Endothelial cell of umbilical vein (primary cell): ENCODE results near the gene SVOP. TPM values are rescaled to one million over a fixed set of nuclear protein-coding genes. Genes with fewer than 3 reads are reported as not detected.

Experiments used
- BruUV-seq: library from RNA; stranded (reverse); fragments of 400-500 nt; replicated peaks from 2 replicates; lab custom pipeline; 2021; lab: Mats Ljungman, UMichigan
- CTCF ChIA-PET: fragments of 300-600, 350-600 bp; sonication (Branson Sonifier 250); formaldehyde crosslinking; loops from one replicate; lab custom pipeline; 2021; ENCODE audit warnings: antibody characterized with exemption, inconsistent platforms; lab: Charles Lee
- POLR2A ChIA-PET: fragments of 300-600, 350-600 bp; sonication (Branson Sonifier 250); formaldehyde crosslinking; loops from one replicate; lab custom pipeline; 2021; ENCODE audit warnings: antibody characterized with exemption, inconsistent platforms; lab: Charles Lee
- DNase-seq: peaks from one replicate; pipeline ENCODE4 v3.0.0-alpha.2; 2011; ENCODE audit warnings: low read depth, low spot score
- FAIRE-seq: peaks from 2 replicates; lab custom pipeline; 2011; peaks lifted over from hg19 to GRCh38; lab: Jason Lieb, UNC
- H2AFZ ChIP-seq: 2 replicates; pipeline ENCODE4 v1.6.0; 2012; ENCODE audit warnings: low read depth, low read length, control low read depth, inconsistent platforms
- H3K27ac ChIP-seq: 2 replicates; pipeline ENCODE4 v1.5.1; 2011; ENCODE audit warnings: low read depth, mild to moderate bottlenecking, control low read depth, low read length, moderate library complexity; ENCODE audit not compliant: insufficient read depth
- H3K27me3 ChIP-seq, 2 experiments: 2 replicates each; pipeline versions ENCODE4 v1.6.0 to v1.6.1; 2011; ENCODE audit warnings: low read length in 2 of 2, mixed read lengths in 1 of 2; ENCODE audit not compliant: control insufficient read depth in 2 of 2, insufficient read depth in 2 of 2
- H3K36me3 ChIP-seq, 2 experiments: 2 replicates in 1 of 2; 3 replicates in 1 of 2; pipeline ENCODE4 v1.5.1; 2011; ENCODE audit warnings: low read length in 2 of 2, mild to moderate bottlenecking in 1 of 2, moderate library complexity in 1 of 2; ENCODE audit not compliant: control insufficient read depth in 2 of 2, insufficient read depth in 2 of 2; ENCODE audit errors: extremely low read depth in 1 of 2
- H3K4me1 ChIP-seq: 3 replicates; pipeline ENCODE4 v1.5.1; 2011; ENCODE audit warnings: mild to moderate bottlenecking, low read length; ENCODE audit not compliant: control insufficient read depth, insufficient read depth; ENCODE audit errors: extremely low read depth
- H3K4me2 ChIP-seq: 2 replicates; pipeline ENCODE4 v1.6.1; 2011; ENCODE audit warnings: low read length, control low read depth, mixed read lengths; ENCODE audit not compliant: insufficient read depth
- H3K4me3 ChIP-seq, 3 experiments: fragments of 200-600 bp in 1 of 3; sonication (generic), shearing (Covaris generic) in 1 of 3; replicated peaks in 1 of 3; 2 replicates each; pipeline ENCODE4 v1.5.1; 2011 to 2016; ENCODE audit warnings: control low read depth in 3 of 3, low read length in 3 of 3, mild to moderate bottlenecking in 2 of 3, inconsistent platforms in 1 of 3, low read depth in 1 of 3, moderate library complexity in 1 of 3; ENCODE audit not compliant: insufficient read depth in 1 of 3
- H3K79me2 ChIP-seq: 2 replicates; pipeline ENCODE4 v1.6.0; 2012; ENCODE audit warnings: low read length, inconsistent platforms; ENCODE audit not compliant: control insufficient read depth, insufficient read depth
- H3K9ac ChIP-seq: replicated peaks from 2 replicates; pipeline ENCODE3; 2011; ENCODE audit warnings: low read length, control low read depth; ENCODE audit not compliant: insufficient read depth; ENCODE audit errors: extremely low read depth
- H3K9me1 ChIP-seq: replicated peaks from 3 replicates; pipeline ENCODE4 v1.6.0; 2011; ENCODE audit warnings: mild to moderate bottlenecking, low read length; ENCODE audit not compliant: control insufficient read depth, insufficient read depth; ENCODE audit errors: extremely low read depth
- H3K9me3 ChIP-seq: replicated peaks from 2 replicates; pipeline ENCODE4 v1.5.1; 2012; ENCODE audit warnings: low read length, inconsistent platforms; ENCODE audit not compliant: control insufficient read depth, insufficient read depth
- H4K20me1 ChIP-seq: replicated peaks from 2 replicates; pipeline ENCODE3; 2011; ENCODE audit warnings: mild to moderate bottlenecking, low read length; ENCODE audit not compliant: control insufficient read depth, insufficient read depth; ENCODE audit errors: extremely low read depth
- CTCF ChIP-seq, 2 donors: IDR thresholded peaks; 1 replicate in 1 of 2; 2 replicates in 1 of 2; pipeline ENCODE4 v1.5.1; 2011; ENCODE audit warnings: low read length in 2 of 2, mild to moderate bottlenecking in 2 of 2, moderate library complexity in 2 of 2, control low read depth in 1 of 2, inconsistent platforms in 1 of 2, low read depth in 1 of 2; ENCODE audit not compliant: insufficient read depth in 1 of 2; ENCODE audit errors: extremely low read depth in 1 of 2
- EZH2 ChIP-seq: IDR thresholded peaks from 2 replicates; pipeline ENCODE4 v1.6.1; 2012; ENCODE audit warnings: borderline replicate concordance, low read depth, mild to moderate bottlenecking, moderate library complexity, low read length, inconsistent platforms; ENCODE audit not compliant: severe bottlenecking
- FOS ChIP-seq: IDR thresholded peaks from 2 replicates; pipeline ENCODE4 v1.6.1; 2011; ENCODE audit warnings: mild to moderate bottlenecking, low read length, moderate library complexity, borderline replicate concordance; ENCODE audit not compliant: insufficient read depth
- GATA2 ChIP-seq: IDR thresholded peaks from 2 replicates; pipeline ENCODE4 v1.7.0; 2011; ENCODE audit warnings: low read depth, mild to moderate bottlenecking, moderate library complexity, mixed read lengths, low read length; ENCODE audit not compliant: insufficient read length, insufficient read depth
- JUN ChIP-seq: IDR thresholded peaks from 2 replicates; pipeline ENCODE4 v1.6.1; 2011; ENCODE audit warnings: borderline replicate concordance, low read depth; ENCODE audit not compliant: insufficient read length, insufficient read depth
- MAX ChIP-seq: IDR thresholded peaks from 2 replicates; pipeline ENCODE4 v1.6.1; 2011; ENCODE audit not compliant: insufficient read depth, insufficient read length
- MYC ChIP-seq: IDR thresholded peaks from one replicate; pipeline ENCODE4 v1.6.1; 2011; ENCODE audit warnings: mild to moderate bottlenecking, low read depth, low read length
- POLR2A ChIP-seq: IDR thresholded peaks from 2 replicates; pipeline ENCODE4 v1.6.1; 2012; ENCODE audit warnings: low read depth, mild to moderate bottlenecking, control low read depth, low read length
- POLR2AphosphoS5 ChIP-seq: IDR thresholded peaks from 2 replicates; pipeline ENCODE4 v1.6.1; 2012; ENCODE audit warnings: low read depth, mild to moderate bottlenecking, control low read depth, low read length, moderate library complexity; ENCODE audit not compliant: insufficient read depth
- dilution Hi-C: fragments of 300-500 bp; cut with MboI; formaldehyde crosslinking; loops from one replicate; pipeline ENCODE4 v1.15.0; 2019; ENCODE audit warnings: low sequenced_read_pairs; ENCODE audit not compliant: extremely low pct_ligation_motif_present
- intact Hi-C: fragments of 100-400 bp; cut with micrococcal nuclease; formaldehyde crosslinking; loops from one replicate; pipeline ENCODE4 v1.10.0; 2022
- polyA plus RNA-seq, 4 experiments: library from polyadenylated mRNA; depleted of rRNA in 3 of 4; stranded (reverse) in 3 of 4; unstranded in 1 of 4; fragments of >200 nt; gene quantifications; 2 replicates each; pipeline versions ENCODE4 v1.2.1 to v1.2.3, GENCODE V29; 2011 to 2012; ENCODE audit warnings: missing spikeins in 1 of 4
- total RNA-seq: library from RNA; stranded (reverse); gene quantifications from 2 replicates; pipeline ENCODE4 v1.2.3, GENCODE V29; 2021

Gene SVOP
- total and polyA plus RNA-seq, 2 donors (not counting 3 experiments of a cell fraction or from before 2014, with no cell fraction given), result not detected

- dilution Hi-C loops, result no loop called here
- no peaks in the 10 kb centered on the region for H3K27me3 ChIP-seq
- CTCF ChIA-PET, result no interaction called here
Measured at GRCh38 chr12:108996320-108996719, 24.5 kb downstream of the SVOP start.

More at GRCh38 chr12:108996320-108996719, 24.5 kb downstream of the SVOP start:
- Histone ChIP-seq H3K36me3 (no peaks in the 10 kb centered on the region), H3K9ac (no peak overlapping the region), H3K9me1 (no peaks in the 10 kb centered on the region), H3K27ac (no peak overlapping the region), H3K4me2 (no peak overlapping the region), H3K9me3 (no peaks in the 10 kb centered on the region), H3K4me1 (no peaks in the 10 kb centered on the region), H4K20me1 (no peaks in the 10 kb centered on the region), H2AFZ (no peak overlapping the region), H3K79me2 (no peaks in the 10 kb centered on the region), H3K4me3 (no peak overlapping the region)
- DNase-seq, result no peak
- intact Hi-C loops, result no loop called here
- TF ChIP-seq FOS, result no peak
- no peak for TF ChIP-seq EZH2
- TF ChIP-seq MAX, result no peak
- no peak for TF ChIP-seq POLR2AphosphoS5
- no peak for TF ChIP-seq POLR2A
- no peak for TF ChIP-seq GATA2
- no peak for TF ChIP-seq CTCF (IDR thresholded peaks at IDR 0.05; ENCODE audit: extremely low read depth in 1 of 2, insufficient read depth in 1 of 2, low read depth in 1 of 2, low read length in 2 of 2)
- no peak for TF ChIP-seq JUN
- TF ChIP-seq MYC, result no peak
- no TSS peak for BruUV-seq
- POLR2A ChIA-PET, result no interaction called here
- no peak for FAIRE-seq
